HCT116 (cell line): Measurements from ENCODE around the gene TMA7B. TPM values are rescaled to one million over a fixed set of nuclear protein-coding genes. Genes with fewer than 3 reads are reported as not detected.

Experiments used
- ATAC-seq: fragments of 200-7000 bp; cut with Tn5 transposase; 2 replicates; pipeline ENCODE4 v1.9.1; 2020; ENCODE audit warnings: mild to moderate bottlenecking, moderate library complexity
- BruUV-seq: library from RNA; stranded (reverse); fragments of 400-500 nt; replicated peaks from 2 replicates; lab custom pipeline; 2021; lab: Mats Ljungman, UMichigan
- CTCF ChIA-PET: fragments of 300-600 bp; sonication (Branson Sonifier 250); formaldehyde crosslinking; loops from one replicate; lab custom pipeline; 2021; ENCODE audit warnings: antibody characterized with exemption; lab: Charles Lee
- POLR2A ChIA-PET: fragments of 300-600, 350-600 bp; sonication (Branson Sonifier 250); formaldehyde crosslinking; loops from one replicate; lab custom pipeline; 2021; ENCODE audit warnings: antibody characterized with exemption; lab: Charles Lee
- RAD21 ChIA-PET, 2 experiments: fragments of 300-600 bp; sonication (Branson Sonifier 250); formaldehyde crosslinking; loops; one replicate each; lab custom pipeline; 2023; ENCODE audit warnings: low total read pairs in 2 of 2; ENCODE audit not compliant: uncharacterized antibody in 2 of 2, unreplicated experiment in 2 of 2, low non-redundant PET in 1 of 2; lab: Charles Lee
- DNase-seq: peaks from one replicate; pipeline ENCODE4 v3.0.0-alpha.2; 2010; ENCODE audit warnings: low read depth, low spot score
- H2AFZ ChIP-seq: fragments of 200-600 bp; shearing (Covaris generic), sonication (generic); 2 replicates; pipeline ENCODE4 v1.6.1; 2017; ENCODE audit warnings: low read depth, mixed run types, mixed read lengths, antibody characterized with exemption, low read length; ENCODE audit not compliant: poor library complexity, severe bottlenecking
- H3K27ac ChIP-seq: 2 replicates; pipeline ENCODE4 v1.5.1; 2012; ENCODE audit warnings: low read depth, low read length
- H3K27me3 ChIP-seq: fragments of 200-600 bp; sonication (generic); 2 replicates; pipeline ENCODE4 v1.6.1; 2016; ENCODE audit warnings: mixed run types, low read length, mixed read lengths; ENCODE audit not compliant: insufficient read depth
- H3K36me3 ChIP-seq, 2 experiments: fragments of 200-500 bp in 1 of 2; fragments of 200-600 bp in 1 of 2; sonication (Bioruptor generic) in 1 of 2; sonication (generic) in 1 of 2; 2 replicates each; pipeline versions ENCODE4 v1.5.1 to v1.6.1; 2014 to 2016; ENCODE audit warnings: low read length in 2 of 2, inconsistent platforms in 1 of 2, mixed read lengths in 1 of 2, mixed run types in 1 of 2; ENCODE audit not compliant: insufficient read depth in 2 of 2, control insufficient read depth in 1 of 2
- H3K4me1 ChIP-seq, 2 experiments: fragments of 200-600 bp in 1 of 2; sonication (generic) in 1 of 2; 2 replicates each; pipeline versions ENCODE4 v1.5.1 to v1.6.1; 2012 to 2017; ENCODE audit warnings: low read length in 2 of 2, inconsistent platforms in 1 of 2, mild to moderate bottlenecking in 1 of 2, mixed read lengths in 1 of 2, mixed run types in 1 of 2, moderate library complexity in 1 of 2; ENCODE audit not compliant: insufficient read depth in 2 of 2, control insufficient read depth in 1 of 2
- H3K4me2 ChIP-seq: fragments of 200-600 bp; sonication (generic); 2 replicates; pipeline ENCODE4 v1.6.1; 2017; ENCODE audit warnings: mixed run types, low read length, mixed read lengths
- H3K4me3 ChIP-seq, 2 experiments: fragments of 200-600 bp in 1 of 2; sonication (generic) in 1 of 2; replicated peaks in 1 of 2; 2 replicates each; pipeline ENCODE4 v1.5.1; 2011 to 2016; ENCODE audit warnings: low read length in 2 of 2, control low read depth in 1 of 2, low read depth in 1 of 2, mild to moderate bottlenecking in 1 of 2, mixed read lengths in 1 of 2, mixed run types in 1 of 2
- H3K79me2 ChIP-seq: fragments of 200-600 bp; sonication (generic); 2 replicates; pipeline ENCODE4 v1.6.1; 2017; ENCODE audit warnings: mild to moderate bottlenecking, mixed run types, low read length, moderate library complexity, mixed read lengths; ENCODE audit not compliant: insufficient read depth
- H3K9ac ChIP-seq: fragments of 200-600 bp; sonication (generic); 2 replicates; pipeline ENCODE4 v1.6.1; 2016; ENCODE audit warnings: low read length, mixed read lengths
- H3K9me2 ChIP-seq: fragments of 200-600 bp; sonication (generic), shearing (Covaris generic); 2 replicates; pipeline ENCODE4 v1.6.1; 2017; ENCODE audit warnings: mixed run types, mild to moderate bottlenecking, moderate library complexity; ENCODE audit not compliant: insufficient read depth
- H3K9me3 ChIP-seq, 2 experiments: fragments of 200-500 bp in 1 of 2; fragments of 200-600 bp in 1 of 2; sonication (Bioruptor generic) in 1 of 2; sonication (generic) in 1 of 2; 2 replicates each; pipeline ENCODE4 v1.6.1; 2014 to 2017; ENCODE audit warnings: low read length in 2 of 2, mixed read lengths in 2 of 2, inconsistent platforms in 1 of 2, low read depth in 1 of 2, mild to moderate bottlenecking in 1 of 2, mixed run types in 1 of 2, moderate library complexity in 1 of 2; ENCODE audit not compliant: control insufficient read depth in 1 of 2, insufficient read depth in 1 of 2
- H4K20me1 ChIP-seq: fragments of 200-600 bp; sonication (generic), shearing (Covaris generic); 2 replicates; pipeline ENCODE4 v1.6.1; 2017; ENCODE audit warnings: mixed run types, mild to moderate bottlenecking, moderate library complexity; ENCODE audit not compliant: insufficient read depth
- ATF3 ChIP-seq: IDR thresholded peaks from 2 replicates; pipeline ENCODE4 v1.6.1; 2012
- CBX3 ChIP-seq: IDR thresholded peaks from 2 replicates; pipeline ENCODE4 v1.6.1; 2012; ENCODE audit warnings: low read depth
- CTCF ChIP-seq, 3 experiments: fragments of 200-600 bp in 1 of 3; sonication (generic) in 1 of 3; IDR thresholded peaks in 2 of 3; conservative IDR thresholded peaks in 1 of 3; 2 replicates each; pipeline ENCODE4 v1.5.1; 2012 to 2017; ENCODE audit warnings: low read depth in 2 of 3, low read length in 2 of 3, antibody characterized with exemption in 1 of 3, borderline replicate concordance in 1 of 3, control low read depth in 1 of 3, mild to moderate bottlenecking in 1 of 3, mixed read lengths in 1 of 3, mixed run types in 1 of 3, moderate library complexity in 1 of 3; ENCODE audit not compliant: insufficient read depth in 1 of 3
- ELF1 ChIP-seq: IDR thresholded peaks from 2 replicates; pipeline ENCODE4 v1.6.1; 2012; ENCODE audit warnings: low read depth, borderline replicate concordance
- EZH2phosphoT487 ChIP-seq: fragments of 200-600 bp; IDR thresholded peaks from 2 replicates; pipeline ENCODE4 v1.6.1; 2018; ENCODE audit warnings: antibody characterized with exemption, borderline replicate concordance
- MAX ChIP-seq: IDR thresholded peaks from 2 replicates; pipeline ENCODE4 v1.6.1; 2012
- POLR2A ChIP-seq: IDR thresholded peaks from 2 replicates; pipeline ENCODE4 v1.7.0; 2011; ENCODE audit warnings: borderline replicate concordance; ENCODE audit not compliant: insufficient read depth, insufficient read length; ENCODE audit errors: extremely low read depth
- POLR2AphosphoS5 ChIP-seq: IDR thresholded peaks from 2 replicates; pipeline ENCODE4 v1.6.1; 2011; ENCODE audit warnings: mild to moderate bottlenecking, low read depth, low read length, moderate library complexity
- RAD21 ChIP-seq: IDR thresholded peaks from 2 replicates; pipeline ENCODE4 v1.6.1; 2012; ENCODE audit warnings: low read depth, mild to moderate bottlenecking
- SIN3A ChIP-seq: IDR thresholded peaks from 2 replicates; pipeline ENCODE4 v1.6.1; 2012; ENCODE audit warnings: low read depth
- SP1 ChIP-seq: IDR thresholded peaks from 2 replicates; pipeline ENCODE4 v1.6.1; 2012; ENCODE audit warnings: low read depth
- YY1 ChIP-seq: IDR thresholded peaks from 2 replicates; pipeline ENCODE4 v1.6.1; 2011; ENCODE audit warnings: low read length, low read depth, moderate library complexity, mild to moderate bottlenecking; ENCODE audit not compliant: insufficient replicate concordance; ENCODE audit errors: extremely low read depth
- ZBTB33 ChIP-seq: IDR thresholded peaks from 2 replicates; pipeline ENCODE4 v1.6.1; 2011; ENCODE audit warnings: mild to moderate bottlenecking, low read length, moderate library complexity; ENCODE audit not compliant: insufficient replicate concordance; ENCODE audit errors: extremely low read depth
- intact Hi-C: fragments of 100-400 bp; cut with micrococcal nuclease; formaldehyde crosslinking; loops from 2 replicates; pipeline ENCODE4 v1.10.0; 2022
- total RNA-seq: library from RNA; stranded (reverse); gene quantifications from one replicate; pipeline ENCODE4 v1.2.1, GENCODE V29; 2021; ENCODE audit not compliant: unreplicated experiment

Gene TMA7B
- total RNA-seq, 1 experiment from 2014 or later, result not detected

GRCh38 chr22:39991159-39991860 lies 31.1 kb downstream of the TMA7B start:
- Histone ChIP-seq H3K9me2 (no peaks in the 10 kb centered on the region), H3K27me3 (no peaks in the 10 kb centered on the region), H3K27ac (no peak overlapping the region), H3K36me3 (no peaks in the 10 kb centered on the region), H3K4me2 (no peak overlapping the region), H3K4me3 (no peak overlapping the region), H4K20me1 (no peaks in the 10 kb centered on the region), H3K9ac (no peak overlapping the region), H2AFZ (no peak overlapping the region), H3K4me1 (peaks cover 4 to 16% of the 10 kb centered on the region in 2 experiments), H3K9me3 (no peaks in the 10 kb centered on the region), H3K79me2 (peaks cover 14% of the 10 kb centered on the region)
- DNase-seq (no peak), ATAC-seq (no peak)
- CTCF ChIA-PET, result no interaction called here
- POLR2A ChIA-PET, result interaction anchor here (0.7 kb wide), 1 partner anchor 459 kb away, joined by 3 read pairs; the partner anchor contains the start of gene RPS19BP1
- BruUV-seq, result no TSS peak
- no peak for TF ChIP-seq ELF1
- no peak for TF ChIP-seq CTCF (IDR thresholded peaks at IDR 0.05 in 2 of 3, conservative IDR thresholded peaks at IDR 0.05 in 1 of 3; ENCODE audit: borderline replicate concordance in 1 of 3, insufficient read depth in 1 of 3, low read depth in 2 of 3, low read length in 2 of 3)
- no peak for TF ChIP-seq CBX3
- TF ChIP-seq ZBTB33, result no peak
- no peak for TF ChIP-seq POLR2A
- no peak for TF ChIP-seq MAX
- TF ChIP-seq EZH2phosphoT487, result no peak
- TF ChIP-seq YY1, result no peak
- TF ChIP-seq SP1, result no peak
- TF ChIP-seq ATF3, result no peak
- TF ChIP-seq RAD21, result no peak
- TF ChIP-seq POLR2AphosphoS5, result no peak
- TF ChIP-seq SIN3A, result no peak
- RAD21 ChIA-PET, result no interaction called here
- intact Hi-C loops, result no loop called here
